IMR-90 (cell line): ENCODE results near the gene ZC3H8. TPM values are rescaled to one million over a fixed set of nuclear protein-coding genes. Genes with fewer than 3 reads are reported as not detected.

Source experiments
- ATAC-seq: fragments of 200-7000 bp; cut with Tn5 transposase; 2 replicates; pipeline ENCODE4 v1.9.1; 2020; ENCODE audit warnings: low read depth, mild to moderate bottlenecking, moderate library complexity
- BruUV-seq: library from RNA; stranded (reverse); fragments of 400-500 nt; replicated peaks from 2 replicates; lab custom pipeline; 2021; lab: Mats Ljungman, UMichigan
- CTCF ChIA-PET: fragments of 300-600 bp; formaldehyde crosslinking; extraction: SDS; loops from one replicate; lab custom pipeline; 2021; ENCODE audit warnings: antibody characterized with exemption; lab: Yijun Ruan, JAX
- POLR2A ChIA-PET: fragments of 300-600 bp; sonication (Branson Sonifier 250); formaldehyde crosslinking; loops from one replicate; lab custom pipeline; 2022; ENCODE audit warnings: antibody characterized with exemption; ENCODE audit not compliant: unreplicated experiment; lab: Charles Lee
- DNase-seq: peaks from one replicate; pipeline ENCODE4 v3.0.0; 2013
- H2AFZ ChIP-seq: replicated peaks from 2 replicates; pipeline ENCODE3; 2013; ENCODE audit warnings: low read length, mild to moderate bottlenecking; ENCODE audit not compliant: poor library complexity
- H2AK5ac ChIP-seq: 2 replicates; pipeline ENCODE4 v1.6.1; 2013; ENCODE audit warnings: low read depth, low read length, inconsistent platforms
- H2AK9ac ChIP-seq: replicated peaks from 2 replicates; pipeline ENCODE3; 2013; ENCODE audit warnings: mild to moderate bottlenecking, low read depth, low read length, moderate library complexity; ENCODE audit not compliant: poor library complexity
- H2BK120ac ChIP-seq: 2 replicates; pipeline ENCODE4 v1.6.1; 2013; ENCODE audit warnings: low read depth, low read length, inconsistent platforms
- H2BK15ac ChIP-seq: 3 replicates; pipeline ENCODE4 v1.6.1; 2013; ENCODE audit warnings: low read depth, low read length, inconsistent platforms
- H2BK20ac ChIP-seq: 2 replicates; pipeline ENCODE4 v1.6.1; 2013; ENCODE audit warnings: low read depth, mild to moderate bottlenecking, inconsistent platforms, low read length, moderate library complexity
- H2BK5ac ChIP-seq: 2 replicates; pipeline ENCODE4 v1.6.1; 2013; ENCODE audit warnings: mild to moderate bottlenecking, low read depth, low read length, inconsistent platforms; ENCODE audit not compliant: poor library complexity, severe bottlenecking
- H3K14ac ChIP-seq: replicated peaks from 2 replicates; pipeline ENCODE4 v1.6.1; 2013; ENCODE audit warnings: low read depth, low read length, inconsistent platforms
- H3K18ac ChIP-seq: 2 replicates; pipeline ENCODE4 v1.6.1; 2013; ENCODE audit warnings: low read depth, low read length, control low read depth
- H3K23ac ChIP-seq: 2 replicates; pipeline ENCODE4 v1.6.1; 2013; ENCODE audit warnings: low read depth, low read length, inconsistent platforms
- H3K27ac ChIP-seq: 2 replicates; pipeline ENCODE4 v1.5.1; 2013; ENCODE audit warnings: mild to moderate bottlenecking, control low read depth, low read length; ENCODE audit not compliant: insufficient read depth
- H3K27me3 ChIP-seq: 2 replicates; pipeline ENCODE4 v1.6.1; 2013; ENCODE audit warnings: low read length; ENCODE audit not compliant: control insufficient read depth, insufficient read depth
- H3K36me3 ChIP-seq: 2 replicates; pipeline ENCODE4 v1.6.1; 2013; ENCODE audit warnings: low read length, mixed read lengths; ENCODE audit not compliant: control insufficient read depth, insufficient read depth
- H3K4ac ChIP-seq: 2 replicates; pipeline ENCODE4 v1.6.1; 2013; ENCODE audit warnings: low read depth, low read length, inconsistent platforms
- H3K4me1 ChIP-seq: 2 replicates; pipeline ENCODE4 v1.6.1; 2013; ENCODE audit warnings: low read length, mixed read lengths; ENCODE audit not compliant: control insufficient read depth, insufficient read depth
- H3K4me2 ChIP-seq: 2 replicates; pipeline ENCODE4 v1.6.1; 2013; ENCODE audit warnings: low read depth, mild to moderate bottlenecking, control low read depth, low read length, moderate library complexity
- H3K4me3 ChIP-seq: 2 replicates; pipeline ENCODE4 v1.5.1; 2013; ENCODE audit warnings: low read depth, mild to moderate bottlenecking, control low read depth, low read length, moderate library complexity; ENCODE audit not compliant: insufficient read depth
- H3K56ac ChIP-seq: 2 replicates; pipeline ENCODE4 v1.6.1; 2013; ENCODE audit warnings: low read length, inconsistent platforms; ENCODE audit not compliant: insufficient read depth; ENCODE audit errors: extremely low read depth
- H3K79me1 ChIP-seq, 2 experiments: 2 replicates each; pipeline ENCODE4 v1.6.1; 2013; ENCODE audit warnings: low read length in 2 of 2, inconsistent platforms in 1 of 2, low read depth in 1 of 2
- H3K9ac ChIP-seq: 2 replicates; pipeline ENCODE4 v1.6.1; 2013; ENCODE audit warnings: low read depth, low read length, control low read depth
- H3K9me1 ChIP-seq: 2 replicates; pipeline ENCODE4 v1.6.1; 2013; ENCODE audit warnings: low read length, inconsistent platforms; ENCODE audit not compliant: insufficient read depth
- H3K9me3 ChIP-seq: 2 replicates; pipeline ENCODE4 v1.6.1; 2013; ENCODE audit warnings: low read length; ENCODE audit not compliant: control insufficient read depth, insufficient read depth
- H4K20me1 ChIP-seq: 2 replicates; pipeline ENCODE4 v1.6.1; 2013; ENCODE audit warnings: low read length, inconsistent platforms; ENCODE audit not compliant: insufficient read depth
- H4K5ac ChIP-seq: 2 replicates; pipeline ENCODE4 v1.6.1; 2013; ENCODE audit warnings: mild to moderate bottlenecking, low read depth, low read length, control low read depth
- H4K8ac ChIP-seq, 2 experiments: 2 replicates each; pipeline ENCODE4 v1.6.1; 2013; ENCODE audit warnings: low read depth in 2 of 2, low read length in 2 of 2, control low read depth in 1 of 2, inconsistent platforms in 1 of 2
- H4K91ac ChIP-seq: 2 replicates; pipeline ENCODE4 v1.6.1; 2013; ENCODE audit warnings: low read depth, low read length, inconsistent platforms; ENCODE audit not compliant: insufficient read depth
- BHLHE40 ChIP-seq: fragments of 150-350 bp; IDR thresholded peaks from 2 replicates; pipeline ENCODE4 v1.6.1; 2016; ENCODE audit warnings: mild to moderate bottlenecking, low read depth, low read length
- CEBPB ChIP-seq: IDR thresholded peaks from 2 replicates; pipeline ENCODE4 v1.6.1; 2012; ENCODE audit warnings: low read depth, low read length, improper control_type of control experiment
- CHD1 ChIP-seq: IDR thresholded peaks from 2 replicates; pipeline ENCODE4 v1.6.1; 2012; ENCODE audit warnings: low read depth, low read length, improper control_type of control experiment
- MAZ ChIP-seq: IDR thresholded peaks from 2 replicates; pipeline ENCODE4 v1.6.1; 2012; ENCODE audit warnings: low read depth, mild to moderate bottlenecking, low read length, improper control_type of control experiment, moderate library complexity, borderline replicate concordance
- MXI1 ChIP-seq: IDR thresholded peaks from 2 replicates; pipeline ENCODE4 v1.6.1; 2012; ENCODE audit warnings: low read depth, mild to moderate bottlenecking, low read length, moderate library complexity, borderline replicate concordance
- RAD21 ChIP-seq: IDR thresholded peaks from 2 replicates; pipeline ENCODE4 v1.6.1; 2012; ENCODE audit warnings: low read length, improper control_type of control experiment
- RCOR1 ChIP-seq: IDR thresholded peaks from 2 replicates; pipeline ENCODE4 v1.6.1; 2012; ENCODE audit warnings: mild to moderate bottlenecking, low read length, improper control_type of control experiment; ENCODE audit not compliant: insufficient replicate concordance
- SMC3 ChIP-seq: fragments of 150-350 bp; IDR thresholded peaks from 2 replicates; pipeline ENCODE4 v1.6.1; 2016; ENCODE audit warnings: low read depth, mild to moderate bottlenecking, antibody characterized with exemption, low read length, moderate library complexity
- WGBS, 2 experiments: methylation state at CpG; one replicate each; pipeline versions ENCODE4 v1.1.5 to v1.1.7; 2013; ENCODE audit warnings: missing lambda C conversion rate in 2 of 2; ENCODE audit not compliant: insufficient read length in 1 of 2; ENCODE audit errors: extremely low coverage in 2 of 2; 5-methylcytosine and 5-hydroxymethylcytosine counted together
- dilution Hi-C: fragments of 300-500 bp; cut with HindIII; formaldehyde crosslinking; loops from one replicate; pipeline ENCODE4 v1.14.3; 2018; ENCODE audit warnings: low sequenced_read_pairs; ENCODE audit not compliant: unreplicated experiment
- in situ Hi-C: fragments of 300-500 bp; cut with MboI; formaldehyde crosslinking; loops from 3 replicates; pipeline ENCODE4 v1.14.3; 2019; ENCODE audit warnings: low sequenced_read_pairs, inconsistent platforms, mixed read lengths
- intact Hi-C: fragments of 100-400 bp; cut with micrococcal nuclease; formaldehyde crosslinking; loops from 2 replicates; pipeline ENCODE4 v1.10.0; 2022
- polyA plus RNA-seq, 3 experiments: library from polyadenylated mRNA; depleted of rRNA; stranded (reverse); fragments of >200 nt; gene quantifications; 2 replicates each; pipeline ENCODE4 v1.2.3, GENCODE V29; 2012; ENCODE audit warnings: low replicate concordance in 1 of 3
- total RNA-seq: library from RNA; depleted of rRNA; stranded (reverse); fragments of >200 nt; gene quantifications from 2 replicates; pipeline ENCODE4 v1.2.3, GENCODE V29; 2012
- TF ChIP-seq, protein P1 (sequence below): conservative IDR thresholded peaks from 2 replicates; pipeline ENCODE4 v1.5.1; 2012; ENCODE audit warnings: mild to moderate bottlenecking, low read depth, low read length, improper control_type of control experiment
- TF ChIP-seq, protein P2 (sequence below): fragments of 150-350 bp; IDR thresholded peaks from 2 replicates; pipeline ENCODE4 v1.6.1; 2017; ENCODE audit warnings: mild to moderate bottlenecking, antibody characterized with exemption, low read length, low read depth

ZC3H8 gene
- total and polyA plus RNA-seq, 2 of the 4 experiments (the other 2 are of a cell fraction): 0.18 to 1.6 TPM

DNA sequence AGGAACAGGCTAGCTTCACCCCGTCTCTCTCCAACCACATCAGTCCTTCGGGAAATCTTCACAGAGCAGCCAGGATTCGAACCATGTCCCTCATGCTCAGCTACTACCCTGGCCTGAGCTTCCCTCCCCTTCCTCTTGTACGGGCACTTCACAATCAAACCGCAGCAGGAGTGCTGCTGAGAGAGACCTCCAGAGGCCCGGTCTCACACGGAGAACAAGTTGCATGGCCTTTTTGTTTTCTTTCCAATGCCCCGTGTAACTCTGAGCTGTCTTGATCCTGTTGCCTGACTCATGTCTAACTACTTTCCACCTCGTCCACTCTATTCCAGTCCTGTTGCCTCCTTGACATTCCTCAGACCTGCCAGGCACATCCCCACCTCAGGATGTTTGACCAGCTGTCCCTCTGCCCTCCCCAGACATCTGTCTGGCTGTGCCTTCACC lies 91.3 kb downstream of the ZC3H8 start:
- Histone ChIP-seq H3K14ac (no peak overlapping the region), H3K9me3 (no peaks in the 10 kb centered on the region), H2AK5ac (no peak overlapping the region), H3K56ac (no peak overlapping the region), H3K9me1 (peaks cover 4% of the 10 kb centered on the region; the same call in 1 of the 2 replicates), H3K18ac (no peak overlapping the region), H2BK20ac (no peak overlapping the region), H3K9ac (no peak overlapping the region), H4K8ac (no peak overlapping the region), H2BK5ac (no peak overlapping the region), H3K36me3 (no peaks in the 10 kb centered on the region), H3K4me3 (no peak overlapping the region), H3K27ac (no peak overlapping the region), H2BK120ac (no peak overlapping the region), H2AFZ (no peak overlapping the region), H2AK9ac (no peak overlapping the region), H4K91ac (no peak overlapping the region), H4K20me1 (no peaks in the 10 kb centered on the region), H3K23ac (no peak overlapping the region; the same call in 1 of the 2 replicates), H4K5ac (no peak overlapping the region), H3K79me1 (no peaks in the 10 kb centered on the region; a peak in 1 of 4 replicates), H3K4me2 (no peak overlapping the region), H3K4ac (no peak overlapping the region), H3K4me1 (no peaks in the 10 kb centered on the region), H2BK15ac (no peak overlapping the region), H3K27me3 (no peaks in the 10 kb centered on the region)
- DNase-seq: no peak
- intact Hi-C loops: no loop called here
- no TSS peak for BruUV-seq
- in situ Hi-C loops: no loop called here
- dilution Hi-C loops: no loop called here
- 80% methylated on average over 8 of the region's 9 CpGs; no CpG with 5 or more reads in 1 of the 2 experiments for WGBS, 2 experiments
- POLR2A ChIA-PET: no interaction called here
- no peak for ATAC-seq
- TF ChIP-seq MXI1 (no peak), CEBPB (no peak), SMC3 (no peak), RCOR1 (no peak), MAZ (no peak), RAD21 (no peak), CHD1 (no peak), BHLHE40 (no peak)
- TF ChIP-seq, protein P1, sequence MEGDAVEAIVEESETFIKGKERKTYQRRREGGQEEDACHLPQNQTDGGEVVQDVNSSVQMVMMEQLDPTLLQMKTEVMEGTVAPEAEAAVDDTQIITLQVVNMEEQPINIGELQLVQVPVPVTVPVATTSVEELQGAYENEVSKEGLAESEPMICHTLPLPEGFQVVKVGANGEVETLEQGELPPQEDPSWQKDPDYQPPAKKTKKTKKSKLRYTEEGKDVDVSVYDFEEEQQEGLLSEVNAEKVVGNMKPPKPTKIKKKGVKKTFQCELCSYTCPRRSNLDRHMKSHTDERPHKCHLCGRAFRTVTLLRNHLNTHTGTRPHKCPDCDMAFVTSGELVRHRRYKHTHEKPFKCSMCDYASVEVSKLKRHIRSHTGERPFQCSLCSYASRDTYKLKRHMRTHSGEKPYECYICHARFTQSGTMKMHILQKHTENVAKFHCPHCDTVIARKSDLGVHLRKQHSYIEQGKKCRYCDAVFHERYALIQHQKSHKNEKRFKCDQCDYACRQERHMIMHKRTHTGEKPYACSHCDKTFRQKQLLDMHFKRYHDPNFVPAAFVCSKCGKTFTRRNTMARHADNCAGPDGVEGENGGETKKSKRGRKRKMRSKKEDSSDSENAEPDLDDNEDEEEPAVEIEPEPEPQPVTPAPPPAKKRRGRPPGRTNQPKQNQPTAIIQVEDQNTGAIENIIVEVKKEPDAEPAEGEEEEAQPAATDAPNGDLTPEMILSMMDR: no peak
- TF ChIP-seq, protein P2, sequence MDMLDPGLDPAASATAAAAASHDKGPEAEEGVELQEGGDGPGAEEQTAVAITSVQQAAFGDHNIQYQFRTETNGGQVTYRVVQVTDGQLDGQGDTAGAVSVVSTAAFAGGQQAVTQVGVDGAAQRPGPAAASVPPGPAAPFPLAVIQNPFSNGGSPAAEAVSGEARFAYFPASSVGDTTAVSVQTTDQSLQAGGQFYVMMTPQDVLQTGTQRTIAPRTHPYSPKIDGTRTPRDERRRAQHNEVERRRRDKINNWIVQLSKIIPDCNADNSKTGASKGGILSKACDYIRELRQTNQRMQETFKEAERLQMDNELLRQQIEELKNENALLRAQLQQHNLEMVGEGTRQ: no peak
- CTCF ChIA-PET: no interaction called here
